ENCODE measurements around the gene ADAMTS12. TPM values are rescaled to one million over a fixed set of nuclear protein-coding genes. Genes with fewer than 3 reads are reported as not detected.
"Not testable (repeated sequence)": the region's sequence is repeated elsewhere in the genome, so short reads cannot be mapped to it uniquely, and the experiment has no call there.

ADAMTS12 gene
- polyA plus RNA-seq, 5 donors: 36.3 to 57.8 (median 55.2) TPM

DNA sequence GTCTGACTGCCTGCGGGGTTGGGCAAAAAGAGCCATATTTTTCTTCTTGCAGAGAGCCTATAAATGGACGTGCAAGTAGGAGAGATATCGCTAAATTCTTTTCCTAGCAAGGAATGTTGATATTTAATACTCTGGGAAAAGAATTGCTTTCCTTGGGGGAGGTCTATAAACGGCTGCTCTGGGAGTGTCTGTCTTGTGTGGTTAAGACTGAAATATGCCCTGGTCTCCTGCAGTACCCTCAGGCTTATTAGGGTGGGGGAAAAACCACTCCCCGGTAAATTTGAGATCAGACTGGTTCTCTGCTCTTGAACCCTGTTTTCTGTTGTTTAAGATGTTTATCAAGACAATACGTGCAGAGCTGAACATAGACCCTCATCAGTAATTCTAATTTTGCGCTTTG, 14.5 kb upstream of the ADAMTS12 start:
- DNase-seq: not testable (repeated sequence)

DNA sequence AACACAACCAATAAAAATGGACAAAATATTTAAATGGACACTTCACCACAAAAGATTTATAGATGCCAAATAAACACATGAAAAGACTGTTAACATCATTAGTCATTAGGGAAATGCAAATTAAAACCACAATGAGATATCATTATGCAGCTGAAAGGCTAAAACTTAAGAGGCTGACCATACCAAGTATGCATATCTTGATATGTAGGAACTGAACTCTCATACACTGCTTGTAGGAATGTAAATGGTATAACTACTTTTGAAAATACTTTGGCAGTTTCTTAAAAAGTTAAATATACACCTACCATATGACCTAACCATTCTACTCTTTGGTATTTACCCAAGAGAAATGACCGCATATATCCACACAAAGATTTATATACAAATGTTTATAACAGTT, 13.6 kb upstream of the ADAMTS12 start:
- DNase-seq: no peak

DNA sequence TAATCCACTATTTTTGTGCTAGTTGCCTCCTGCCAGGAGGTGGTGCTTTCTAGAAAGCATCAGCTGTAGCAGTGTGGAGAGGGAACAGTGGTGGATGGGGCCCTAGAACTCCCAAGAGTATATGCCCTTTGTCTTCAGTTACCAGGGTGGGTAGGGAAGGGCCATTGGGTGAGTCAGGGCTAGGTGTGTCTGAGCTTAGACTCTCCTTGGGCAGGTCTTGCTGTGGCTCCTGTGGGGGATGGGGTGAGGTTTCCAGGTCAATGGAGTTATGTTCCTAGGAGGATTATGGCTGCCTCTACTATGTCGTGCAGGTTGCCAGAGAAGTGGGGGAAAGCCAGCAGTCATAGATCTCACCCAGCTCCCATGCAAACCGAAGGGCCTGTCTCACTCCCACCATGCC, 11.3 kb upstream of the ADAMTS12 start:
- DNase-seq: no peak

DNA sequence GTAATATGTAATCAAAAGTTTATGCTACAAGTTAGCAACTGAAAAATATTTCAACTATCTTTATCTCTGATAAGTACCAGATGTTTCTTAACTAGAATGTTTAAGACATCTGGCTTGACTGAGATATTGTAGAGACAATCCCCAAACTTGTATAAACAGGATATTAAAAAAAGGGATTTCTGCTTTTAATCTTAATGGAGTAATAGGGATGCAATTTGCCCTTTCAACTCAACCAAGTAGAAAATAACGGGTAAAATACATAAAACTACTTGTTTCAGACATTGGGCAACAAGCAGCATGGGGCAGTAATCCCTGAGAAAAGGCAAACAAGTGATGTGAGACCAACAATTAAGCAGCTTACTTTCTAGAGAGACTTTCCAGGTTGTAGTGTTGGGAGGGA, 9.4 kb upstream of the ADAMTS12 start:
- DNase-seq: peak in 1 of 2 donors; percentile 49

DNA sequence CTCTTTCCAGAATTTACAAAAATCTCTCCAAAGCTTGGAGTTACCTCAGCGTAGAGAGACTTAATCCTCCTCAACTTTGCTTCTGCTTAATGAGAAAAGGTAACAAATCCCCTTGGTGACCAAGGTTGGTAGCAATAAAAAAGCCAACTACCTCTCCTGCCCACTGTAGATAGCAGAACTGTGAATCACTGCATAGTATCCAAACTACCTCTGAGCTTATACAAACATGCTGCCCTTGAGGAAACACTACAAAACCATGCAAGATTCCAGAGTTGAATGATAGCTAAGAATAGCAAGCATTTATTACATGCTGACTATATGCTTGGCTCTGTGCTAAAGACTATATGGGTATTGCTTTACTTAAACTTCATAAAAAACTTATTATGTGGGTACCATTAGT, 2.8 kb upstream of the ADAMTS12 start:
- DNase-seq: no peak

DNA sequence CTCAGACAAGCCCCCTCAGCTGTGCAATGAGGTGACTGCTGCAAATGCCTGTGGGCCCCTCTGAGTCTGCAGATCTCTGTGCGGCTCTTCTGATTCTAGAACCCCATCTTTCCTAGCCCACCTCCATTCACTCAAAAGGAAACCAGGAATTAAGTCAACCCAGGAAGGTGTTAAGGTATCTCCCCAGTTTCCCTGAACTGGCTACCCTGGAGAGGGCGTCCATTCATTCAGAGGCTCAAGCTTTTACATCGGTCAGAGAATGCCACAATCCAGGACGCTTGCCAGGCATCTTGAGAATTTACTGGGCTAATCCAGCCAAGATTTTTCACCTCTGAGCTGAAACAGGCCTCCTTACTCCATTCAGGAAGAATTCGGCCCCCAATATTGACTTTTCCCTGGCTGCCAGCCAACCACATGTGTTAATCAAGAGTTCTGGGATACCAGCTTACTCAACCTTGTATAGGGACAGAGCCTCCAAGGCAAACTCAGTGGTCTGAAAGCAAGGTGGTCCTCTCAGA, 889 bp upstream of the ADAMTS12 start:
- peak; percentile 52 to 60 for DNase-seq

DNA sequence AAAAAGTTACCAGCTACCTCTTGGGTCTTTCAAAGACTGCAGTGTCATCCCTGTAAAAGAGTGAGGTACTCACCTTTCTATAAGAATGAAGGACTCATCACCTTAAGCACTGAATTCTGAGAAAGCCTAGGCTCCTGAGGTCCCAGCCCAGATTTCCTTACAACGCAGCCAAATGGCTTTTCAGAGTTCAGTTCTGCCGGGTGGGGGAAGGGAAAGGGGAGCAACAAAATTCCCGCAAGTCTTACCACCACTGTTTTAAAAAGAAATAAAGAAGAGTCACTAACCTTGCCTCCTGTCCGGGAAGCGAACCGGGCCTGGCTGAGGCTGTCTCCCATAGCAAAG, 373 bp downstream of the ADAMTS12 start:
- DNase-seq: no peak

DNA sequence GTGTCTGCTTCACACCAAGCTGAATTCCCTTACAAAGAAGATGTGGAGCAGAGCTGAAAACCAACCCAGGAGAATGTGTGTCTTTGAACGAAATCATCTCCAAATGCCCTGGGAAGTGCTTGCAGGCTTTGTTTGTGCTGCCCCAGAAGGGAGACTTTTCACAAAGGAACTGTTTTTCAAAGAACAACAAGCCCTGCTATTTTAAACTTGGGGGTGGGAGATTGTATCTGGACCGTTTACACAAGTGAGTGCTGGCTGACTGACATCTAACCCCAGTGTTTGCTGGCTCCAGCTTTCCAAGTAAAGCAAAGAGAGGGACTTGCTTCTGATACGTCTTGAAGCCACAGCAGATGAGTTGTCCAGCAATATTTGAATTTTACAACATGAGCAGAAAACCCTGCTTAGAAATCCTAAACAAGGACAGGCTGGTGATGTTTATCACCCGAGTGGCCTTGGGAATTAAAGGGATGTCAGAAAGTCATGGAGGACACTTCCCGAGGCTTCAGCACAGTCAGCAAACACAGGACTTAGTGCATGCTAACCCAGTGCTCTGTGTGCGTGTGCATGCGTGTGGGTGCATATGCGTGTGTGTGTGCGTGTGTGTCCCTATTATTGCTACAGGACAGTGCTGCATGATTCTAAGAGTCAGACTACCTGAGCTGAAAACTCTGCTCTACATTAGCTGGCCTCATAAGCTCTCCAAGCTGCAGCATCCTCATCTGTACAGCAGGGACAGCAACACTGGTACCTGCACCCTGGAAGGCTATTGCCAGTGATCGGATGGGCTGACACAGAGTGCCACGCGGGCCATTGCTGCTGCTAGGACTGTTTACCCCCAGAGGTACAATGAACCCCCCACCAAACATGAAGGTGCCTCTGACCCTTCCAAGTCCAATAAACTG, 1.4 kb downstream of the ADAMTS12 start:
- peak; percentile 52 to 53 for DNase-seq

DNA sequence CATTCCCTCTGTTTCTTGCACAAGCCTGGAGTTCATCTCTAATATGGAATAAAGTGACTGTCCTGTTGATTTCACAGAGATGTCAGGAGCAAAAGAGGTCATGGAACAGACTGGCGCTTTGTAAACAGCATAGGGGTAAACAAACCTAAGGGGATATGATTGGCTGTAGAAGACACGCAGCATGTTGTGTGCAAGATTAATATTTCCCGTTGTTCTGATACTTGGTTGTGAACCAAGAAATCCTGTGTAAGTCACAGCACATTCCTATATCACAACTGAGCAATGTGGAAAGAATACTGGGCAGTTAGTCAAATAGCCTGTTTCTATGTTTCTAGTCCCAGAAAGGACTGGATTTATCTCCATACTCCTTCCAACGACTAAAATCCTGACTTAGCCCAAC, 3.2 kb downstream of the ADAMTS12 start:
- peak; percentile 80 to 84 for DNase-seq

DNA sequence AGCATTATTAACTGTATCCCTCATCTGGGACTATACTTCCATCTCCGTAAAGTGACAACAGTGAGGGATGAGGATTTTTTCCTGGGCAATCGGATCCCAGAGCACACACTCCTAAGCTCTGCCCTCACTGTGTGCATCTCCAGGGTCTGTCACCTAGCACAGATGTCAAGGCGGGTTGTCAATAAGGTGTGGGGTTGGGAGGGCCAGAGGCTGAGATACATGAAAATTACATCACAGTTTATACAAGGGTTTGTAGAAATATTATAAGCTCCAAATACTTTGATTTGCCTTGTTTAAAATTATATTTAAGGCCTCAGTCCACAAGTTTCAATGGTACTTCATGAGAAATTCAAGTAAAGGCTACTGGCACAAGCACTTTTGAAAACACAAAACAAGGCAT, 4.5 kb downstream of the ADAMTS12 start:
- DNase-seq: no peak

DNA sequence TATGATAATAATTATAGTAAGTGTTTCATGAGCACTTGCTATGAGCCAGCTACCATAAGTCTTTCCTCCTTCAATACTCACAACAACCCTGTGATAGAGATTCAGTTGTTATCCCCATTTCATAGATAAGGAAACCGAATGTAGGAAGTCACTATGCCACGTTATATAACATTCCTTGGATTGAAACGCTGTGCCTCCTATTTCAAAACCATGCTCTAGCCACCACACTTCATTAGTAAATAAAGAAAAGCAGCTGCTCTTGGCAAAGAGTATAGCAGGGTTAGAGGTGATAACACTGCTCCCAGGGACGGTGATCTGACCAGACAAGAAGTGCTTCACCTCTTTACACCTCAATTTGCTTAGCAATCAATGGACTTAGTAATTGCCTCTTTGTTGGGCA, 5.5 kb downstream of the ADAMTS12 start:
- DNase-seq: no peak

DNA sequence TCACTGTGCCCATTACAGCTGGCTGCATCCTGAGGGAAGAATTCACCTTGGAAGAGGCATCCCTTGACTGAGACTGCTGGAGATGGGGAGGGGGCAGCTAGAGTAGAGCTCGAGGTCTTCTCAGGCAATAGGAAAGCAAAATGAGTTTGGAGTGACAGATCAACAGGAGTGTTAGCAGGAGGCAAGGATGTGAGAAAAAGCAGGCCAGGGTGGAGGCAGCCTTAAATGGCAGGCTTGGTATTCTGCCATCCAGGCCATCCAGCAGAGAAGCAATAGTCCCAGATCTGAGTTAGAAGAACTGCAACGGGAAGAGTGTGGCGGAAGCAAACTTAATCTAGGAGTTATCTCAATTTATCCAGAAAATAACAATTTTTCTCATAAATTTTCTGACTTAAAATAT, 6.1 kb downstream of the ADAMTS12 start:
- DNase-seq: no peak

DNA sequence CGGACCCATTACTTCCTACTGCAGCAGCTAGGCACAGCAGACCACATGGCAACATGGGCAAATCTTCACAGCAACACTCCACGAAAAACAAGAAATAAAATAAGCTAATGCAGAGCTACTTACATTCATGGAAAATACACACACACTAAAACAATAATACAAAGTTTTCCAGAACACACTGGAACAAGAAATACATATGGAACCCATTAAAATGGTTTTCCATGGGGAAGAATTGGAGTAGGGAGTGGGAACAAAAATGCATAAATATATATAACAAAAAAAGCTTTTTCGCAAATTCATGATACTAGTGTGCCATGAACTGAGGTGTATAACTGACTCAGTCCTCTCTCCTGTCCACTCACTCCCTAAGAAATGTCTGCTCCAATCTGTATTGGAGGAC, 8.3 kb downstream of the ADAMTS12 start:
- no peak for DNase-seq

DNA sequence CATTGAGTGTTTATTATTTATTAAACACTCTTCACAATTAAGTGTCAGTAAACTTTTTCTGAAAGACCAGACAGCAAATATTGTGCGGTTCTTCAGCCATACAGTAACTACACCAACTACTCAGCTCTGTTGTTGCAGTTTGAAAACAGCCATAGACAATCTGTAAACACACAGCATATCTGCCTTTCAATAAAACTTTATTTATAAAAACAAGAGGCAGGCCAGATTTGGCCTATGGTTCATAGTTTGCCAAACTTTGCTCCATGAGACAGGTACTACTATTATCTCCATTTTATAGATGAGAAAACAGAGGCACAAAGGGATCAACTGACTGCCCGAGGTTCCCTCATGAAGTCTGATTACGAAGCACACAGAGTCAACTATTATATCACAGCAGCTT, 11.5 kb downstream of the ADAMTS12 start:
- no peak for DNase-seq

DNA sequence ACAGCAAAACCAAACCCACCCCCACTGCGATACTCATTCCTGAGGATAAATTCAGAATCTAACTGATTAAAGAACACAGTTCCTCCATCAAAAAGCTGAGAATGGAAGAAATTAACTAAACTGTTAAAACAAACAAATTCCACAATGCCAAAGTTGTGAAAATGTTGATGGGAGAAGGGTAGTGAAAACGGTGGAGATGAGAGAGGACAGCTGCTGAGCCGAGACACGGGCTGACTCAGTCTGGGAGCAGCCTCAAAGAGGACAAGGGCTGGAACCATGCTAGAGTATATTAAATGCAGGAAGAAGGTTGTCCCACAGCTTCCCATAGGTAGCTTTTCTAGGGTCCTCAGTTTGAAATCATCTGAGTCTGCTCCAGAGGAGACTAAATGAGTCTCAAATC, 14.3 kb downstream of the ADAMTS12 start:
- no peak for DNase-seq

DNA sequence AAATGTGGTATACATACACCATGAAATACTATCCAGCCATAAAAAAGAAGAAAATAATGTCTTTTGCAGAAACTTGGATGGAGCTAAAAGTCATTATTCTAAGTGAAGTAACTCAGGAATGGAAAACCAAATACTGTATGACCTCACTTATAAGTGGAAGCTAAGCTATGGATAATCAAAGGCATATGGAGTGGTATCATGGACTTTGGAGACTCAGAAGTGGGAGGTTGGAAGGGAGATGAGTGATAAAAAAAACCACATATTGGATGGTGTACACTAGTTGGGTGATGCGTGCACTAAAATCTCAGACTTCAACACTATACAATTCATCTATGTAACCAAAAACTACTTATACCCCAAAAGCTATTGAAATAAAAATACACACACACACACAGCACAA, 24.5 kb downstream of the ADAMTS12 start:
- DNase-seq: no peak

DNA sequence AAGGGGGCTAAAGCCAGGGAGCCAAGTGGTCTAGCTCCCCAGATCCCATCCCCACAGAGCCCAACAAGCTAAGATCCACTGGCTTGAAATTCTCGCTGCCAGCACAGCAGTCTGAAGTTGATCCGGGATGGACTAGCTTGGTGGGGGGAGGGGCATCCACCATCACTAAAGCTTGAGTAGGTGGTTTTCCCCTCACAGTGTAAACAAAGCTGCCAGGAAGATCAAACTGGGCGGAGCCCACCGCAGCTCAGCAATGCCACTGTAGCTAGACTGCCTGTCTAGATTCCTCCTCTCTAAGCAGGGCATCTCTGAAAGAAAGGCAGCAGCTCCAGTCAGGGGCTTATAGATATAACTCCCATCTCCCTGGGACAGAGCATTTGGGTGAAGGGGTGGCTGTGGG, 32.6 kb downstream of the ADAMTS12 start:
- not testable (repeated sequence) for DNase-seq

DNA sequence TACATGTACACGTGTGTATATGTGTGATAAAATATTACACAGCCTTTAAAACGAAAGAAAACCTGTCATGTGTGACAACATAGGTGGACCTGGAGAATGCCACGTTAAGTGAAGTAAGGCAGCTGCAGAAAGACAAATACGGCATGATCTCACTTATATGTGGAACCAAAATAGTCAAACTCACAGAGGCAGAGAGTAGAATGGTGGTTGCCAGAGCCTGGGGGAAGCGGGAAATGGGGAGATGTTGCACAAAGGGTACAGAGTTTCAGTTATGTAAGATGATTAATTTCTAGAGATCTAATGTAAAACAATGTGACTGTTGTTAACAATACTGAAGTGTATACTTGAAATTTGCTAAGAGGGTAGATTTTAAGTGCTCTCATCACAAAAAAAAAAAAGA, 34.8 kb downstream of the ADAMTS12 start:
- DNase-seq: no peak

DNA sequence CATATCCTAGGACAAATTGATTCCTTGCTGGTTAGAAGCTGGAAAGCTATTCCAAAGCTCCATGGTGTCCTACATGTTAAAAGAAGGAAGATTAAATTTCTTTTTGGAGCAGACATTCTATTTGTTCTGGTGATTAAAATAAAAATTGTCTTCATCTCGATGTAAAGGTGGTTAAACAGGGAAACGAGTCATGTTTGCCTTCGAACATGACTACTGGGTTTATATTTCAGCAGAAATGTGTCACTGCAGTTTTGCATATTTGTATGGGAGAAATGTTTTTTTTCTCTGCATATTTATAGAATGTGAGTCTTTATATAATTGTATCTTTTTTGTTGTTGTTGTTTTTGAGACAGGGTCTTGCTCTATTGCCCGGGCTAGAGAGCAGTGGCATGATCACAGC, 36.4 kb downstream of the ADAMTS12 start:
- no peak for DNase-seq

DNA sequence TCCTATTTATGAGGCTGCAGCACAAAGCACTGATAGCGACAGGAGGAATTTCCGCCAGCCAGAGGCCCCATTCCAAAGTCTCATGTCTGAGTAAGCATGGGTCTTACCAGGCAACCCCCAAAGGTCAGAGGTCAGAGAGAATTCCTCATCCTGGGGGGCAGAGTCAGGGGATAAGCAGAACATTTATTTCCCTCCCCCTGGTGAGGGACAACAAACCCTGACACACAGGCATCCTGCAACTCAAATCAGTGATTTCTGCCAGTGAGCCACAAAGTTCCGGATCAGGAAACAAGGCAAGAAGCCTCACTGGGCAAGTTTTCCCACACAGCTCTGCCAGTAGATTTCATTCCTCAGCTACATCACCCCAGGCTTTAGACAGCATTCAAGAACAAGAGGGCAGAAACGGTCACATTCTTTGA, 37.0 kb downstream of the ADAMTS12 start:
- no peak for DNase-seq

DNA sequence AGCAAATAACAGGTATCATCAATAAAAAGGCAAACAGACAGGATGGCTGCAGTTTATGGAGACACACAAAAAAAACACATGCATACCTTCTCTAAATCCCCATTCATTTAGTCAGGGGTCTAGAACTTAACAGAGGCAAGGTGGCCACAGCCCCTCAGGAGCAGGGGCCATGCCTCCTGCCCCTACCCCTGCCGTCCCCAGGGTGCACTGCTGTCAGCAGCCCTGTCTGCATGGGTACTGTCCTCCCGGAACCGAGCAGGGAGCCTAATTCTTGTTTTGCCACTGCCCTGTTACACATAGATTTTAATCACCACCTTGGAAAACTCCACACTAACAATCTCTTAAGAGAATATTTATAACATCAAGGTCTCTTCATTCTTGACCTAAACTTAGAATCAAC, 39.0 kb downstream of the ADAMTS12 start:
- DNase-seq: no peak

DNA sequence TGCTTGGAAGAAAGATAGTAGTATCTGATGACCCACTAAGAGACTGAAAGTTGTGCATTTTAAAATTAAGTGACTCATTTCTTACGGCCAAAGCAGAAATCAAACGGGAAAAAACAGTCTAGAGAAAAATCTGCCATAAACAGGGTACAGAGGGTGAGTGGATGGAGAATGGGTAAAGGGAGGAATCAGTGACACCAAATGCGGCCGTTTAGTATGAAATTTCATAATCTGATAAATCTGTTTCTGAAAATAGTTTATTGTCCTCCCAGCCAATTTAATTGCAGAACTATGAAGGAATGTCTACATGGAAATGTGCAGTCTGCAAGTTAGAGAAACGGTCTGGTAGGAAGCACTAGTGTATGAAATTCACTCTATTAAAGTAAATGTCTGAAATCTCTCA, 39.5 kb downstream of the ADAMTS12 start:
- DNase-seq: peak in 1 of 2 donors; percentile 17

DNA sequence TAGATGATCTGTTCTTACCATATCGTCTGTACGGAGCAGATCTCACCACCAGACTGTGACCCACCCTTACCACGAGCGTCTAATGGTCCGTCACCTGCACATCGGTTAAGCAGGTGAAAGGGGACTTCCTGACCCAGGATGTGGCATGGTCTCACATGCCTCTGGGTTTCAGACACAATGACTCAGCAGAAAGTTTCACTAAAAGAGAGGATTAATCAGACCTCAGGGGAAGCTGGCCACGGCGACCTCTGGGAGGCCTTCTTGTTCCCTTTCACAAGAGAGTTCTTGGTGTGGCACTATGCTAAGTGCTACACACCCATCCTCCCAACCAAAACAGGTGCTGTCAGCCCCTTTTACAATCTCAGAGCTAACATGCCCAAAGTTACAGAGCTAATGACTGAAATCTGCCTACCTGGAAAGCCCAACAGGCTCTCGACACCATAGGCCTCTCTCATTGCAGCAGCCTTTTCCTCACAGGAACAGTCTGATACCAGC, 41.6 kb downstream of the ADAMTS12 start:
- no peak for DNase-seq

DNA sequence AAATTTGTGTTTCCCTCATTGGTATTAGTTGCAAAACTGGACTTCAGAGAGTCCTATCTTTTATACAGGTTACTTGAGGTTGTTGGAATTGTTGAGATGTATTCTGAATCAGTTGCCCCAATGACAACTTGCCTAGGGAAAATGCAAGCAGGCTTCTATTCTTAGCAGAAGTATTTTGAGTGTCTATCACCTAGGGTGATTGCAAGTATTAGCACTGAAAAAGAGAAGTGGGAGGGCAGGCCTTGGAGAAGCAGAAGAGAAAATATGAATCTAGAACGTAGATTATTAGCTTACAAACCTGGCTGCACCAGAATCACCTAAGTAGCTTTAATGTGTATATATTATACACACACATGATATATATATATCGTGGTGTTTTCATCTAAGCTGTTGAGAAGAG, 43.2 kb downstream of the ADAMTS12 start:
- DNase-seq: no peak
